ENCODE results near the gene CYP4F2.

CYP4F2 gene

Small RNA genes lying within 50 kb of the gene (small RNA-seq; reads per million reads assigned to genes)
- 0 reads per million in 2 experiments for gene CYP4F36P
